GM23338 (cell line): ENCODE data around the gene CNN2. TPM values are rescaled to one million over a fixed set of nuclear protein-coding genes. Genes with fewer than 3 reads are reported as not detected.

Source experiments
- ATAC-seq: fragments of 200-7000 bp; cut with Tn5 transposase; 3 replicates; pipeline ENCODE4 v1.9.1; 2020
- DNase-seq: peaks from one replicate; pipeline ENCODE4 v3.0.0-alpha.2; 2015; ENCODE audit warnings: low spot score
- H2AFZ ChIP-seq: fragments of 200-600 bp; sonication (generic); 2 replicates; pipeline ENCODE4 v1.8.0; 2016; ENCODE audit warnings: antibody characterized with exemption, mild to moderate bottlenecking, moderate library complexity
- H3F3A ChIP-seq: fragments of 200-600 bp; sonication (generic); replicated peaks from 2 replicates; pipeline ENCODE4 v1.8.0; 2017; ENCODE audit warnings: antibody characterized with exemption, mixed run types, low read depth
- H3K27ac ChIP-seq: fragments of 200-600 bp; sonication (generic); 2 replicates; pipeline ENCODE4 v1.6.1; 2016; ENCODE audit warnings: low read depth
- H3K27me3 ChIP-seq: fragments of 200-600 bp; sonication (generic); 2 replicates; pipeline ENCODE4 v1.8.0; 2016; ENCODE audit warnings: mild to moderate bottlenecking, mixed run types, moderate library complexity; ENCODE audit not compliant: insufficient read depth
- H3K36me3 ChIP-seq: fragments of 200-600 bp; sonication (generic); 2 replicates; pipeline ENCODE4 v1.8.0; 2016; ENCODE audit warnings: mild to moderate bottlenecking; ENCODE audit not compliant: insufficient read depth
- H3K4me1 ChIP-seq: fragments of 200-600 bp; sonication (generic); 2 replicates; pipeline ENCODE4 v1.8.0; 2016; ENCODE audit warnings: mild to moderate bottlenecking, moderate library complexity; ENCODE audit not compliant: insufficient read depth
- H3K4me2 ChIP-seq: fragments of 200-600 bp; sonication (generic); 2 replicates; pipeline ENCODE4 v1.7.1; 2017; ENCODE audit warnings: mixed run types
- H3K4me3 ChIP-seq: fragments of 200-600 bp; sonication (generic); 2 replicates; pipeline ENCODE4 v1.6.1; 2016; ENCODE audit warnings: mixed run types
- H3K79me2 ChIP-seq: fragments of 200-600 bp; sonication (generic); replicated peaks from 2 replicates; pipeline ENCODE4 v1.8.0; 2017; ENCODE audit warnings: mild to moderate bottlenecking; ENCODE audit not compliant: insufficient read depth
- H3K9me2 ChIP-seq: fragments of 200-600 bp; sonication (generic); 2 replicates; pipeline ENCODE4 v1.8.0; 2017; ENCODE audit not compliant: insufficient read depth
- H4K20me1 ChIP-seq: fragments of 200-600 bp; sonication (generic); replicated peaks from 2 replicates; pipeline ENCODE4 v1.8.0; 2017; ENCODE audit warnings: mild to moderate bottlenecking; ENCODE audit not compliant: insufficient read depth
- H3K27ac Mint-ChIP-seq: 2 replicates; pipeline ENCODE4 v1.8.0; 2020; ENCODE audit warnings: inconsistent platforms, mild to moderate bottlenecking, moderate library complexity, mixed read lengths
- H3K27me3 Mint-ChIP-seq: 3 replicates; pipeline ENCODE4 v1.8.0; 2022; ENCODE audit warnings: low read depth, mild to moderate bottlenecking, moderate library complexity, mixed read lengths, inconsistent platforms; ENCODE audit not compliant: insufficient read depth, poor library complexity
- H3K36me3 Mint-ChIP-seq: 3 replicates; pipeline ENCODE4 v1.8.0; 2021; ENCODE audit warnings: low read depth, mild to moderate bottlenecking, inconsistent platforms, moderate library complexity, mixed read lengths
- H3K4me1 Mint-ChIP-seq: 3 replicates; pipeline ENCODE4 v1.8.0; 2020; ENCODE audit warnings: mild to moderate bottlenecking, inconsistent platforms, mixed read lengths
- H3K4me3 Mint-ChIP-seq: 3 replicates; pipeline ENCODE4 v1.8.0; 2021; ENCODE audit warnings: moderate library complexity, mild to moderate bottlenecking, inconsistent platforms, mixed read lengths
- H3K9me3 Mint-ChIP-seq: 3 replicates; pipeline ENCODE4 v1.8.0; 2020; ENCODE audit warnings: moderate library complexity, mild to moderate bottlenecking, inconsistent platforms, mixed read lengths
- CREB1 ChIP-seq: fragments of 250-450 bp; sonication (Bioruptor Pico); IDR thresholded peaks from 2 replicates; pipeline ENCODE4 v1.5.0; 2020; ENCODE audit warnings: low read depth, mild to moderate bottlenecking, moderate library complexity
- CTCF ChIP-seq, 2 experiments: fragments of 200-600 bp in 1 of 2; sonication (generic) in 1 of 2; conservative IDR thresholded peaks; 2 replicates each; pipeline versions ENCODE4 v1.5.1 to v1.6.1; 2016 to 2017; ENCODE audit warnings: antibody characterized with exemption in 2 of 2, low read depth in 2 of 2, mild to moderate bottlenecking in 2 of 2, moderate library complexity in 1 of 2
- ETS1 ChIP-seq: IDR thresholded peaks from 2 replicates; pipeline ENCODE4 v1.6.1; 2016; ENCODE audit warnings: antibody characterized with exemption
- EZH2 ChIP-seq: fragments of 200-600 bp; sonication (generic); IDR thresholded peaks from one replicate; pipeline ENCODE4 v1.8.0; 2017; ENCODE audit warnings: antibody characterized with exemption, mild to moderate bottlenecking, low read depth; ENCODE audit not compliant: unreplicated experiment
- EZH2phosphoT487 ChIP-seq: fragments of 200-600 bp; sonication (generic); IDR thresholded peaks from one replicate; pipeline ENCODE4 v1.8.1; 2018; ENCODE audit warnings: antibody characterized with exemption; ENCODE audit not compliant: unreplicated experiment
- JUNB ChIP-seq: IDR thresholded peaks from one replicate; pipeline ENCODE4 v1.6.1; 2016; ENCODE audit warnings: antibody characterized with exemption; ENCODE audit not compliant: unreplicated experiment
- NANOG ChIP-seq: IDR thresholded peaks from 2 replicates; pipeline ENCODE4 v1.6.1; 2016; ENCODE audit warnings: antibody characterized with exemption, borderline replicate concordance
- POLR2AphosphoS5 ChIP-seq: IDR thresholded peaks from 2 replicates; pipeline ENCODE4 v1.6.1; 2016; ENCODE audit warnings: antibody characterized with exemption, low read depth
- REST ChIP-seq: IDR thresholded peaks from one replicate; pipeline ENCODE4 v1.6.1; 2018; ENCODE audit warnings: antibody characterized with exemption; ENCODE audit not compliant: unreplicated experiment
- STAT1 ChIP-seq: IDR thresholded peaks from one replicate; pipeline ENCODE4 v1.6.1; 2016; ENCODE audit warnings: antibody characterized with exemption; ENCODE audit not compliant: unreplicated experiment
- ZNF114 ChIP-seq: fragments of 250-450 bp; sonication (Bioruptor Pico); IDR thresholded peaks from 2 replicates; pipeline ENCODE4 v1.5.0; 2020; ENCODE audit warnings: mild to moderate bottlenecking, moderate library complexity
- ZNF331 ChIP-seq: fragments of 250-450 bp; sonication (Bioruptor Pico); IDR thresholded peaks from 2 replicates; pipeline ENCODE4 v1.5.0; 2020; ENCODE audit warnings: low read depth, mild to moderate bottlenecking, moderate library complexity
- ZNF462 ChIP-seq: fragments of 250-450 bp; sonication (Bioruptor Pico); IDR thresholded peaks from 2 replicates; pipeline ENCODE4 v1.5.0; 2020; ENCODE audit warnings: mild to moderate bottlenecking, moderate library complexity
- polyA plus RNA-seq: library from polyadenylated mRNA; unstranded; fragments of >200 nt; fragmentation: Nextera tagmentation; extraction: Ambion mirVana; gene quantifications from 2 replicates; pipeline ENCODE4 v1.2.1, GENCODE V29; 2016
- total RNA-seq: library from RNA; depleted of rRNA; stranded (reverse); fragments of >200 nt; shearing (Covaris generic); gene quantifications from 2 replicates; pipeline ENCODE4 v1.2.3, GENCODE V29; 2014

CNN2 gene
- total and polyA plus RNA-seq, 2 experiments from 2014 or later, result 330 to 392 TPM

GRCh38 chr19:1019616-1019961 is 6.8 kb upstream of the CNN2 start:
- peaks cover 8% of the 10 kb centered on the region; the same call in 1 of the 2 replicates for H3K4me1 ChIP-seq
- ATAC-seq (no peak), DNase-seq (no peak)
- peaks cover 18% of the 10 kb centered on the region for H3K27me3 Mint-ChIP-seq
- H3K9me3 Mint-ChIP-seq, result peaks cover 3% of the 10 kb centered on the region; the same call in 2 of the 3 replicates
- H4K20me1 ChIP-seq, result peaks cover 15% of the 10 kb centered on the region
- H3F3A ChIP-seq, result peaks cover 14% of the 10 kb centered on the region; the same call in 1 of the 2 replicates
- peaks cover 62% of the 10 kb centered on the region for H3K79me2 ChIP-seq
- peak overlapping the region; percentile 87 for H3K4me2 ChIP-seq
- peak overlapping the region; percentile 94 for H3K4me3 Mint-ChIP-seq
- no peaks in the 10 kb centered on the region for H3K36me3 Mint-ChIP-seq
- peaks cover 26% of the 10 kb centered on the region for H3K4me1 Mint-ChIP-seq
- no peak overlapping the region for H2AFZ ChIP-seq
- H3K27ac ChIP-seq, result peak overlapping the region; percentile 39; the same call in 1 of the 2 replicates
- H3K9me2 ChIP-seq, result no peaks in the 10 kb centered on the region
- peak overlapping the region; percentile 91 for H3K4me3 ChIP-seq
- TF ChIP-seq EZH2 (no peak), ZNF462 (CRISPR knock-in tag) (no peak), JUNB (no peak), POLR2AphosphoS5 (no peak), STAT1 (no peak), CTCF (conservative IDR thresholded peaks at IDR 0.05; ENCODE audit: low read depth in 2 of 2) (no peak), NANOG (no peak), ETS1 (no peak), REST (no peak), ZNF331 (no peak), ZNF114 (no peak), CREB1 (CRISPR knock-in tag) (no peak), EZH2phosphoT487 (no peak)
- no peaks in the 10 kb centered on the region for H3K36me3 ChIP-seq
- no peak overlapping the region for H3K27ac Mint-ChIP-seq
- no peaks in the 10 kb centered on the region for H3K27me3 ChIP-seq
